HG02571 (cell line): ENCODE data around the gene COPZ1.
"Not testable (repeated sequence)": the region's sequence is repeated elsewhere in the genome, so short reads cannot be mapped to it uniquely, and the experiment has no call there.

Experiments
- ATAC-seq: cut with Tn5 transposase; IDR thresholded peaks from one replicate; pipeline ENCODE4 v1.9.1; 2021; ENCODE audit warnings: mild to moderate bottlenecking, moderate library complexity; ENCODE audit not compliant: unreplicated experiment

COPZ1 gene

DNA sequence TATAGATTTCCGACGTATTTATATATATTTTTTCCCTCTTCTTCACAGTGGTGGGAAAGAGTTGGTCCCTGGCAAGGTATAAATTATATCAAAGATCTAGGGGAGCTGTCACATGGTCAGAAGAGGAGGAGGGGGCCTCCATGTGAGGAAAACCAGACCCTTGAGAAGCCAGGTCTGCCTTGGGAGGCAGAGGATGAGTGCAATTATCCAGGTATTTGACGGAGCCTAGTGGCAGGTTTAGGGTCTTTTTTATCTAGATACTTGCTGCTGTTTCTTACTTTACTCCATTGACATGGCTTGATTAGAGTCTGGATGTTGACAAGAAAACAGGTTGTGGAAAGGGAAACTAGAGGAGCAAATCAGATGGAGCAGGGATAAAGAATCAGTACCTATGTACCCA lies 5.5 kb downstream of the COPZ1 start:
- ATAC-seq: no peak

DNA sequence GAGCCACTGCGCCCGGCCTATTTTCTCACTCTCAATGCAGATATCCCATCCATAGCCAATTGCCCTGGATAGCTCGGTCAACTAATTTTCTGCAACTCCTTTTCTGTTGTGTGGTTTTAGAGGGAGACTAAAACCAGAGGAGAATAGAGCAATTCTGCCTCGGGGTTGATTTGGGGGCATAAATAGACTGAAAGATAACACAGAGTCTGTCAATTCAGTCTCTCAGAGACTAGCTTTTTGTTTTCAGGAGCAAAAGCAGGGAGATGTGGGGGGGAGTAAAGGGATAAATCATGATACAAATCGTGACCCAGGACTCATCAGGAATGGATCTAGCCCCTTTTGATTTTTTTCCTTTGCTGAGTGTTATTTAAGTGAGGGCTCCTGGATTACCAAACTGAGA lies 6.5 kb downstream of the COPZ1 start:
- no peak for ATAC-seq

DNA sequence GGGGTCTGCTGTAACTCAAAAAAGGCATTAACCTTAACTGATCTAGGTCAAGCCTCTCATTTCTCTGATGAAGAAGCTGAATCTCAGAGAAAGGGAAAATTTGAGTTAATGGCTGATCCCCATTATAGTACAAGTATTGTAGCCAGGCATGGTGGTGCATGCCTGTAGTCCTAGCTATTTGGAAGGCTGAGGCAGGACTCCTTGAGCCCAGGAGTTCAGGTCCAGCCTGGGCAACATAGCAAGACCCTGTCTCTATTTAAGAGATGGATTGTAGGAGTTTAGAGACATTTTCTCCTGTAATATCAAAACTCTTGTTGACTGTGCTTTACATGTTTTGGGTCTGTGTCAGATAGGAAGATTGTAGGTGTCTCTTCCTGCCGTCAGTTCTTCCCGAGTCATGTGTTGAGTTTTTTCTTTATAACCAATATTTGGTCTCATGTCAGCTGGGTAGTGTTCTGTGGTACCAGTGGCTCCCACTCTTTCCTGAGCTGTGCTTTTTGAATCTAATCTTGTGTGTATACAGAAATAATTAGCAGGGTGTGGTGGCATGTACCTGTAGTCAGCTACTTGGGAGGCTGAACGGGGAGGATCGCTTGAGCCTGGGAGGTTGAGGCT lies 8.6 kb downstream of the COPZ1 start:
- ATAC-seq: no peak

DNA sequence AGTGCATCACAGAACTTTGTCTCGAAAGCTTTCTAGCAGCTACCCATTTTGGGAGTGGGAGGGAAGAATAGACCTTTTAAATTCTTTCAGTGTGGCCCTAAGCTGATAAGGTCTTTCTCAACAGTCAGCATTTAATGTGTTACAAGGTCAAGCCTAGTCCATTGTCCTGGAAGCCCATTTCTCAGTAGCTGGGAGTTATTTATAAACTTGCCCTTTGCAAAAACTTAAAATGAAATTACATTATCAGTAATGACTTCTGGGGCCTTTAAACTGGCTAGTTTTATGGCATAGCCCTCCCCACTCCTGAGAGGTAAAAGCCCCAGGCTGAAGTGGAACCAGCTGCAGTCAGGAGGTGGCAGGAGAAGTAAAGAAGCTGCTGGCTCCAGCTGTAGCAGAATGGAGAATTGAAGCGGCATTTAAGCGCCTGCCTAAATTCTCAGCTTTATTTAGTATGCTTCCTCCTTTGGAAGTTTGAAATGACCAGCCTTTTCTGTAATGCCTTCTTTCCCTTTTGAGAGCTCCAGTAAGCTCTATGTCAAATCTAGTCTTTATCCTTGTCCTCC lies 12.4 kb downstream of the COPZ1 start:
- no peak for ATAC-seq

DNA sequence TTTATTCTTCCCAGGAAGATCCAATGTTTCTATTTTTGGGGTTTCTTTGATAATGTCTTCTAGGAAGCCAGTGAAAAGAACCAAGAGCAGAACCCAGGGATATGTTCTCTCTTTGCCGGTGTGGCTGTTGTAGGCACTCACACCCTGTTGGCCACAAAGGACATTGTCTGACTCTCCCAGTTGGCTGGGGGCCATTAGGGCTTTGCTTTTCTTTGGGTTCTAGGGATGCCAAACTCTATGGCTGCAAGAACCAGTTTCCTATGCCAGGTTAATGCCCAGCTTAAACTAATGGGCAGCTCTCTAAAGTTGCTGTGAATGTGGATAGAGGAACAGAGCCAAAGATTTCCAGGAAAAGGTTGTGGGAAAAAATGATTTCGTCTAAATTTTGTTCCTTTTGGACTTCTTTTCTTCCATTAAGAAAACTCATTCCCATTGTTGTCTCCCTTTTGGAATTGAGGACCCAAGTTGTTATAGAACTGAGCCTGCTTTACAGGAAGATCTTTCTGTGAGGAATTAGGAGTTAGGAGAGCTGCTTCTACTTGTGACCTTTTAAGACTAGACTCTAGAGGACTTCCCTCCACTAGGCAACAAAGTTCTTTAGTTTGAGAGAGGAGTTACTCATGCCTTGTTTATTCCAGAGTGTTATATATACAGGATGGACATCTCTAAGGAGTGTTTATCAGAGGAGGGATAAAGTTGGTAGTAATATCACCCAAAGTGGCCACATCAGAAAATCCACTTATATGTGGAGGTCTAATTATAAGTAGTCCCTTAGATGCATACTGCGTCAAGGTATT lies 13.1 kb downstream of the COPZ1 start:
- ATAC-seq: no peak

DNA sequence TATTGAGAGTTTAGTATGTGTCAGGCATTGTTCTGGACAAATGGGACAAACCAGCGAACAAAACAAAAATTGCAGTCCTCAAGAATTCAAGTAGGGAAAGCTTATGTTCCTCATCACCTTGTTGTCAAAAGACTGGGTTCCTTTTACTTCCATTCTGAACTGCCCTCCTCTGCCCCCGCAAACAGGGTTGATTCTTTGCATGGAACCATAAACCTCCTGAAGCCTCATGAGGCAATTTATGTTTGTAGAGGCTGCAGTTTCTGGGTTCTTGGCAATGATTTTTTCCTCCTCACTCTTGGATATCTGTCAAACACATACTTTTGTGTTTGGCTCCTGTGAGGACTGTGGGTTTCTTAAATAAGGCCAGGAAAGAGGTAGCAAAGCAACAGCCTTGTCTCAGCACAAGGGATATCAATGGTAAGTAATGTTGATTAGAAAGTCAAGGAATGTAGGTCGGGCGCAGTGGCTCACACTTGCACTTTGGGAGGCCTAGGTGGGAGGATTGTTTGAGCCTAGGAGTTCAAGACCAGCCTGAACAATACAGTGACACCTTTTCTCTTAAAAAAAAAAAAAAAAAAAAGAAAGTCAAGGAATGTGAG lies 13.9 kb downstream of the COPZ1 start:
- ATAC-seq: no peak

DNA sequence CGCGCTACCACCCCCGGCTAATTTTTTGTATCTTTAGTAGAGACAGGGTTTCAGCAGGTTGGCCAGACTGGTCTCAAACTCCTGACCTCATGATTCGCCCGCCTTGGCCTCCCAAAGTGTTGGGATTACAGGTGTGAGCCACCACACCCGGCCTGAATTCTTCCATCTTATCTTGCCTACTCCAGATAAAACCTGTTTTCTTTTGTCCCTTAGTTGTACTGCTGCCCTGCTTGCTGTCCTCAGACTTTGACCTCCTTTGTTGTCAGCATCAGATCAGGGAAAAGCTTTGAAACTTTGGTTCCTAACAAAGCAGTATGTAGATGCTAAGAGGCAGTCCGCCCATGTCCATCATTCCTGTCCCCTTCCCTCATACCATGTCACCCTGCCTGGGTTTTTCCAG lies 15.9 kb downstream of the COPZ1 start:
- ATAC-seq: no peak

DNA sequence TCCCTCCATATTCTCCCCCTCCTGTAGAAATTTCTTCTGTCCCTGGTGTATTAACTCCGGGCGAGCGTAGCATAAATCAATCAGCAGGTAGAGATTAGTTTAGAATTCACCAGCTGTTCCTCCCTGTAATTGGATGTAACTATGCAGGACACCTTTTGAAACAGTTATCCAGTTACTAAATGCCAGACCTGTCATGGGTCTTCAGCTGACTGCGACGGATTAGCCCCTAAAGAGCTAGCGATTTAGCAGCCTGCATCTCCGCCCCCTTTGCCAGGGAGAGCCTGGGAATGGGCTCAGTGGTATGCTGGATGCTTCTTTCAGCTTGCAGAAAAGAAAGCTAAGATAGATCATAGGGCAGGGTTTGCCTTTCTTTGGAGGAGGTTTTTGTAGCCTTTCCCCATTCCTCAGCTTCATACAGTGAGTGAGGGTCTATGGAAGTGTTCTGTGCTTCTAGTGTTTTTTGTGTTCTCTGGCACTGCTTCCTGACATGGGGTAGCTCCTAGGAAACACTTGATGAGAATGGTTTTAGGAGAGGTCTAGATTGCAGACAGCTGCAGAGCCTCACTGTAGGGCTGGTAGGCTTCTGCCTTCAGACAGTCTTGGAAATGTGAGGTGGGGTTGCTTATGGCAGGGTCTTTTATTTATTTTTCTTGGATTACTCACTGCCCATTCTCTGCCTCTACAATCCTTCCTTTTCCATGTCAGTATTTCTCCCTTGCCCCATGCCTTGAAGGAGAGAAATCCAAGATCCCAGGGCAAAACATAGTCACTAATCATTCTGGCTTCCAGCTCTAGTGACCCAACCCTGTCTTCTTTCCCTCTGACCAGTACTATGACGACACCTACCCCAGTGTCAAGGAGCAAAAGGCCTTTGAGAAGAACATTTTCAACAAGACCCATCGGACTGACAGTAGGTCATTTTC lies 16.7 kb downstream of the COPZ1 start:
- no peak for ATAC-seq

DNA sequence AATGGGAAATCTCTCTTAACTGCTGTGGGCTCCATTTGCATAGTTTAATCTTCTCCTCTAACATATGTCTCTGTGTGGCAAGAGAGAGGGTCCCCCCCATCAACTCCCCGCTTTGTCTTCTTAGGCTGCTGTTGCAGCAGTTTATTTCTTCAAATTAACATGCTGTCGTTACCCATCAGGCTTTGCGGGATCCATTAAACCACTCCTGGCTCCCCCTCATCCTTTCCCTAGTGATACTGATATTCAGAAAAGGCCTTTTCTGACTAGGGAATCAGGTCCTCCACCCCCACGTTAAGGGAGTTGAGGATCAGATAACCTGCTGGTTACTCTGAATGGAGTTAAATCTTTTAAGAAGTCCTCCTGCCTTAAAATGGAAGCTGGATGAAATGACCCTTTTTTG lies 24.1 kb downstream of the COPZ1 start:
- no peak for ATAC-seq

DNA sequence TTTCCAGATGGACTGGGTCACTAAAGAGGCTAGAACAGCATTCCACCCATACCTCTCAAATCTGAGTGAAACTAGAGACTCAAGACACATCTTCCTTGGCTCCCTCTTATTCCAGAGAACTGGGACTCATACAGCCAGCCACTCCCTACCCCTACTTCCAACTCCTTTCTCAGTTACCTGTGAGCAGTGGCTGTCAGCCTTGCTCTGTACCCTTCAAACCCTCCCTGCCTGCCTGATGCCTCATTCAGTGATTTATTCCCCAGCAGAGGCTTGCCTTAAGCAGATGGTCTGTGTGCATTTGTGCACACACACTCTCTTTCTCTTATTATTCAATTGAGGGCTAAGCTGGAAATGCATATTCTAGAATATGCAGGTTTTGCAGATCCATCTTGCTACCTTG lies 24.7 kb downstream of the COPZ1 start:
- no peak for ATAC-seq

DNA sequence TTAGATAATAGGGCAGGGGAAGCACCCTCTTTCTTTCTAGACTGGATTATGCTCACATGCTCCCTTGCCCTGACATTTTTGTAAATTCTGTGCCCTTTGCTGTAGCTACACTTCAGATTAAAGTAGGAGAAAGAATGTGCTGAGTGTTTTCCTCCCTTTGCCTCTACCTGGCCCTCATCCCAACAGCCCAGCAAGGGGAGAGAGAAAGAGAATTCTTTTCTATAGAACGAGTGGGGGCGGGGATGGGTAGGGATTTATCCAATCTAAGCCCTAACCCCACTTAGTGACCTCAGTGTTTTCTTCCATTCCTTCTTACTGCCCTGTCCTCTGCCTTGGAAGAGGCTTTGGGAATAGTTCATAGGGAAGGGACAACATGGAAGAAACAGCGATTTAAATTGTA lies 25.8 kb downstream of the COPZ1 start:
- ATAC-seq: no peak

DNA sequence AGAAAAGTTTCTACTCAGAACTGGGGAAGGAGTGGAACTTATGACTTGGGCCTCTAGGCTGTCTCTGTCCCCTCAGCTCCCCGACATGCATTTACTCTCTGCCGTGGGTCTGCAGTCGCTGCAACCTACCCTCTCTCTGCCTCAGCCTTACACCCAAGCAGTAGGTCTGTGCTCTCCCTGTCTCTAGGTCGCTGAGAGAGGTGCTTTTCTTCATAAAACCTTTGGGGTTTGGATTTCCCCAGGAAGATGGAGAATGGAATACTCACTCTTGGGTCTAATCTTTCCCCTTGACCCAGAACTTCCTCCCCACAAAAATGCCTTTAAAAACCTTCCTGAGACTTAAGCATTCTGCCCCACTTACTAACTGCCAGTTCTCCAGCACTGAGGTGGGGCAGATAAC lies 26.4 kb downstream of the COPZ1 start:
- ATAC-seq: no peak

DNA sequence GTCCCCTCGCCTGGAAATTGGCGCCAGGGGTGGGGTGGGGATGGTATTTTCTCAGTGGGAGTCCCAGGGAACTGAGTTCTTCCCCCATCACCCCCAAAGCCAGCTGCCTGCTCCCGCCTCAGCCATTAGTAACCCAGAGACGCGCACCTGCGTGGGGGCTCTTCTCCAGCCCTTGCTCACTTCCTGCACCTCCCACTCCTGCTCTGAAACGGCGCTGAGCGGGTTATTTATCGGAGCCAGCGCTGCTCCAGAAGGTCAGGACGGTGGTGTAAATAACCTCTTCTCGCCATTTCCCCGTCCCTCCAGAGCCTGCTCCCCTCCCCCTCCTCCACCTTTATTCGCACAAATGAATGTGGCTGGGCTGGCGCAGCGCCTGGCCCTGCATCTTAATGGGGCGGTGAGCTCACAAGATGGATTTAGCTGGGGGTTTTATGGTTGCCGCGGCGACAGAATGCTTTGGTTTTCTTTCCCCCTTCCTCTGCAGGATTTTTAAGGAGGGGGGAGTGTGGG lies 27.1 kb downstream of the COPZ1 start:
- ATAC-seq: no peak

DNA sequence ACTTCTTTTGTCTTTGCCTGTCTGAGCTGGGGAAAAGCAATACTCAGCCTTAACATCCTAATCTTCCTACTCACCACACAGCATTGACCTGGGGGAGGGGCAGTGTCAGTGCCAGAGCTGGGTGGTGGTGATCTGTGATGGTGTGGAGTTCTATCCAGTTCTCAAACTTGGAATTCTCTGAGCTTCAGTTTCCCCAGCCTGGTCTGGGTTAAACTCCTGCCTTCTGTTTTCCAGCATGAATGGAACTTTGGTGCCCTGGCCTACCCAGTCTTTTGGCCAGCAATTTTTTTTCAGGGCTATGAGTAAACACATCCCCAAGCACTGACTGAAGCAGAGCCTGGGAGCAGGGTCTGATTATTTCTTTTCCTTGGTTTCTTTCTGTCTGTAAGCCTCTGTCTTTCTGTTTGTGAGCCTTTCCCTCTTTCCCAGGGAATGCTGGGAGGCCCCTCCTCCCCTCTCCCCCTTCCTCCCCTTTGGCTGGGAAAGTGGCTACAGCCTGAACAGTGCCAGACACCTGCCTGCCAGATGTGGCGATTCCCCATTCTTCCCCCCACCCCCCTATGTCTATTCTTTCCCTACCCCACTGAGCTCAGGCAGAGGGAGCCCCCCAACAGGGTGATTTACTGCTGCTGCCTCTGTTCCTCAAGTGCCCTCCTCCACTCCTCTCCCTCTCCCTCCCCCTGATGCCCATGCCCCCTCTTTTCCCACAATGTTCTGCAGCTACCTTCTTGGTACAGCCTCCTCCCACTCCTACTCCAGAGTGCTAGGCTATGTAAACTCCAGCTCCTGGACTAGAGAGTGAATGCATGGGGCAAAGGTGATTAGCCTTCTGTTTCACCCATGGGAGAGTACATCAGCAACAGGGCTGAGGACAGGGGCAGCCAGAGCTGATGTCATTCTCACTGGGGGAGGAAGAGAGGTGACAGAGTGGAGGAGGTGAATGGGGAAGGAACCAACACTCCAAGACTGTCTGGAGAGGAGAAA lies 28.3 kb downstream of the COPZ1 start:
- ATAC-seq: no peak

DNA sequence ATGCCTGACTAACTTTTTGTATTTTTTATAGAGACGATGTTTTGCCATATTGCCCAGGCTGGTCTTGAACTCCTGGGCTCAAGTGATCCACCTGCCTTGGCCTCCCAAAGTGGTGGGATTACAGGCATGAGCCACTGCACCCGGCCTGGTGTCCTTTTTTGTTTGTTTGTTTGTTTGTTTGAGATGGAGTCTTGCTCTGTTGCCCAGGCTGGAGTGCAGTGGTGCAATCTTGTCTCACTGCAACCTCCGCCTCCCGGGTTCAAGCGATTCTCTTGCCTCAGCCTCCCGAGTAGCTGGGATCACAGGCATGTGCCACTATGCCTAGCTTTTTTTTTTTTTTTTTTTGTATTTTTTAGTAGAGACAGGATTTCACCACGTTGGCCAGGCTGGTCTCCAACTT lies 29.3 kb downstream of the COPZ1 start:
- ATAC-seq: not testable (repeated sequence)

DNA sequence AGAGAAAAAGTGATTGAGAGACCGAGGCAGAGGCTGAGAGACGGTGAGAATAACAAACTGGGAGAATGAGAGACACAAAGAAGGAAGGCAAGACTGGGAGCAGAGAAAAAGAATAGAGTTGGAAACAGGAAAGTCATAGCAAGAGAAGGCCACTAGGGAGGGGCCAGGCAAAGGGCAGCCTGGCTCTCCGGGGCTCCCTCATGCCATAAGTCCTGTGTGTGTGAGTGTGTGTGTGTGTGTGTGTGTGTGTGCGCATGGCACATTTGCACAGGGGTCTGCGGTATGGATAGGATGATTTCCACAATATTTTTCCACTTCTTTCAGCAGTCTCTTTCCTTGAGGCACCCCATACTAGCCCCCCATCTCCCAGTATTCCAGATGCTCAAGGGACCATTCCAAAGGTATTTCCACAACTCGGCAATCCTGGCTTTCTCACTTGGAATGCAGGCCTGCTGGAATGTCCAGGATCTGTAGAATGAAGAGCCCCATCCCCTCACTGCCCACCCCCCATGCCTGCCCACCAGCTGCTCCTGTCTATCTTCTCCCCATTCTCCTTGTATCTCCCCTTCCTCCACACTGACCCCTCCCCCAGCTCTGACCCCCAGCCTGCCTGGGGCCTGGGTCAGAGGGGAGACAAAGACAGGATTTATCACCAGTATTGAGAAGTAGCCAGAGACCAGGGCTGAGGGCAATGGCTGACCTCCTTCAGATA lies 30.3 kb downstream of the COPZ1 start:
- no peak for ATAC-seq

DNA sequence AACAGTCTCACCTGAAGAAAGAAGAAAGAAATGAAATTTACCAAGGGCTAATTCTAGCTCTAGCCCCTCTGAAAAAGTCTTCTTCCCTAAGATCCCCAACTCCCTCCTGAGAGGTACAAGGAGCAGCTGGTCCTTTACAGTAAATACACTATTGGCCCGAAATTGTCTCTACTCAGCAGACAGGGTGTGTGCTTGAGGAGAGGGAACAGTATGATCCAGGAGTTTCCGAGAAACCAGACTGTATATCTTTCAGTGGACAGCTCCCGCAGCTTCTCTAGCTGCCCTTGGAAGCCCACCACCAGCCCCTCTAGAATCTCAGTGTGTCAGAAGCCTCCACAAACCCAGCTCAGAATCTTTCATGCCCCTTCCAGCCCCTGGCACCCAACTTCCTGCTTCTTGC lies 31.3 kb downstream of the COPZ1 start:
- ATAC-seq: no peak

DNA sequence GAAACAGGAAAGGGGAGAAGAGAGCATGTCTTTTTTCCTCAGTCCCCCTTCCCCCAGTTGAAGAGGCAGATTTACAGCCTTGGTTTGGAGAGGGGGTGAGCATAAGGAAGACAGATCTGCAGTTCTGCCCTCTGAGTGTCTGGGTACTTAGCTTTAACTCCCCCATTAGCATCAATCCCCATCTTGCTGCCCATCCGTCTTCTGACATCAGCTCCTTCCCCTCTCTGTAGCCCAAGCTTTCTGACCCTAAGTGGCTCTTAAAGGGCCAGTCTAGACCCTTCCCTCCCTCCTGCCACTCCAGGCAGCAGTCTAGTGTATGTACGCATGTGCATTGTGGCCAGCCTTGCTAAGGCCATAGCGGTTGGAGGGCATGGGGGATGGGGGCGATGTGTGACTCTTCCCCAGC lies 32.0 kb downstream of the COPZ1 start:
- no peak for ATAC-seq
